ENCODE measurements around the gene LRRC37B. TPM values are rescaled to one million over a fixed set of nuclear protein-coding genes. Genes with fewer than 3 reads are reported as not detected.

LRRC37B gene
- total and polyA plus RNA-seq, 2 of the 13 experiments (the other 11 are each of a cell fraction or from before 2014, with no cell fraction given): 8.7 to 8.8 TPM

- TF ChIP-seq USF2 (IDR thresholded peaks at IDR 0.05; ENCODE audit: low read depth, low read length): peak; percentile 72
- TF ChIP-seq USF2 (CRISPR knock-in tag; IDR thresholded peaks at IDR 0.05; ENCODE audit: borderline replicate concordance): peak; percentile 83; the same call in 1 of the 2 replicates
- TF ChIP-seq NFRKB (IDR thresholded peaks at IDR 0.05): no peak
- peak; percentile 69; the same call in 1 of the 2 replicates for TF ChIP-seq ZNF710 (CRISPR knock-in tag; IDR thresholded peaks at IDR 0.05; ENCODE audit: borderline replicate concordance)
- peak; percentile 64; the same call in 1 of the 2 replicates for TF ChIP-seq FOXC1 (CRISPR knock-in tag; IDR thresholded peaks at IDR 0.05; ENCODE audit: borderline replicate concordance)
- peak; percentile 59; the same call in 1 of the 2 replicates for TF ChIP-seq ZNF317 (CRISPR knock-in tag; IDR thresholded peaks at IDR 0.05)
- TF ChIP-seq RORA (CRISPR knock-in tag; IDR thresholded peaks at IDR 0.05): no peak
- TF ChIP-seq ZNF629 (CRISPR knock-in tag; conservative IDR thresholded peaks at IDR 0.05): no peak
- peak; percentile 53; the same call in 1 of the 2 replicates for TF ChIP-seq KAT8 (CRISPR knock-in tag; IDR thresholded peaks at IDR 0.05)
- TF ChIP-seq ZNF713 (CRISPR knock-in tag; IDR thresholded peaks at IDR 0.05): no peak
- peak; percentile 74; the same call in 1 of the 2 replicates for TF ChIP-seq KAT7 (CRISPR knock-in tag; IDR thresholded peaks at IDR 0.05; ENCODE audit: borderline replicate concordance)
- peak; percentile 85; the same call in 1 of the 2 replicates for TF ChIP-seq KDM2A (CRISPR knock-in tag; IDR thresholded peaks at IDR 0.05; ENCODE audit: borderline replicate concordance, low read depth)
- no peak for TF ChIP-seq ZFAT (CRISPR knock-in tag; conservative IDR thresholded peaks at IDR 0.05)
- TF ChIP-seq GABPB1 (CRISPR knock-in tag; IDR thresholded peaks at IDR 0.05): peak; percentile 67
- TF ChIP-seq MXI1 (IDR thresholded peaks at IDR 0.05; ENCODE audit: borderline replicate concordance, low read depth, low read length): 0 out of 3 replicates have a peak, but pooled peaks have one; percentile 21
- peak; percentile 81 for TF ChIP-seq TFE3 (CRISPR knock-in tag; IDR thresholded peaks at IDR 0.05)
- peak; percentile 66 for TF ChIP-seq ZMYM4 (CRISPR knock-in tag; IDR thresholded peaks at IDR 0.05)
- TF ChIP-seq MYPOP (CRISPR knock-in tag; IDR thresholded peaks at IDR 0.05): peak; percentile 90
- TF ChIP-seq CC2D1A (CRISPR knock-in tag; IDR thresholded peaks at IDR 0.05): no peak
- TF ChIP-seq THAP11 (CRISPR knock-in tag; IDR thresholded peaks at IDR 0.05): peak; percentile 53; the same call in 1 of the 2 replicates
- peak; percentile 34 for TF ChIP-seq FOSL2 (CRISPR knock-in tag; IDR thresholded peaks at IDR 0.05)
- TF ChIP-seq ZNF639 (CRISPR knock-in tag; conservative IDR thresholded peaks at IDR 0.05): no peak
- TF ChIP-seq RNF2 (conservative IDR thresholded peaks at IDR 0.05; ENCODE audit: low read depth): no peak
Observed at GRCh38 chr17:32006957-32007462, at the start of gene LRRC37B (continued).

All from HepG2 (cell line).